Activated B cell treated with CpG ODN at 0.5 μM for 24 hours (primary cell): ENCODE measurements around the gene KASH5. TPM values are rescaled to one million over a fixed set of nuclear protein-coding genes. Genes with fewer than 3 reads are reported as not detected.
A peak's percentile ranks its signal among the peaks of the same experiment; 100 is the strongest.

ENCODE experiments used
- ATAC-seq: fragments of 200-7000 bp; cut with Tn5 transposase; one replicate; pipeline ENCODE4 v1.10.0; 2021; ENCODE audit warnings: low read depth, mild to moderate bottlenecking, moderate library complexity
- CTCF ChIA-PET: fragments of 350-600 bp; sonication (Branson Sonifier 250); formaldehyde crosslinking; loops from one replicate; lab custom pipeline; 2021; ENCODE audit warnings: antibody characterized with exemption; lab: Charles Lee
- POLR2A ChIA-PET: fragments of 350-600 bp; sonication (Branson Sonifier 250); formaldehyde crosslinking; loops from one replicate; lab custom pipeline; 2021; ENCODE audit warnings: antibody characterized with exemption; lab: Charles Lee
- DNase-seq: peaks from one replicate; pipeline ENCODE4 v3.0.0; 2022
- H3K27ac Mint-ChIP-seq: one replicate; pipeline ENCODE4 v1.8.0; 2020; ENCODE audit warnings: mixed read lengths
- H3K27me3 Mint-ChIP-seq: one replicate; pipeline ENCODE4 v1.8.0; 2021; ENCODE audit warnings: mixed read lengths
- H3K36me3 Mint-ChIP-seq: one replicate; pipeline ENCODE4 v1.8.0; 2021; ENCODE audit warnings: low read depth, mixed read lengths
- H3K4me1 Mint-ChIP-seq: one replicate; pipeline ENCODE4 v1.8.0; 2021; ENCODE audit warnings: mixed read lengths
- H3K4me3 Mint-ChIP-seq: one replicate; pipeline ENCODE4 v1.8.0; 2020; ENCODE audit warnings: mild to moderate bottlenecking, mixed read lengths
- H3K9me3 Mint-ChIP-seq: one replicate; pipeline ENCODE4 v1.8.0; 2020; ENCODE audit warnings: mixed read lengths
- intact Hi-C: fragments of 100-400 bp; cut with micrococcal nuclease; formaldehyde crosslinking; loops from one replicate; pipeline ENCODE4 v1.15.1; 2024
- total RNA-seq: library from RNA; stranded (reverse); gene quantifications from 2 replicates; pipeline ENCODE4 v1.2.3, GENCODE V29; 2022
- TF ChIP-seq, protein P1 (sequence below): fragments of 200-600 bp; IDR thresholded peaks from one replicate; pipeline ENCODE4 v1.8.0; 2022; ENCODE audit warnings: antibody characterized with exemption, mild to moderate bottlenecking

KASH5 gene
- total RNA-seq, 1 donor from 2014 or later, result 0.62 TPM

DNA sequence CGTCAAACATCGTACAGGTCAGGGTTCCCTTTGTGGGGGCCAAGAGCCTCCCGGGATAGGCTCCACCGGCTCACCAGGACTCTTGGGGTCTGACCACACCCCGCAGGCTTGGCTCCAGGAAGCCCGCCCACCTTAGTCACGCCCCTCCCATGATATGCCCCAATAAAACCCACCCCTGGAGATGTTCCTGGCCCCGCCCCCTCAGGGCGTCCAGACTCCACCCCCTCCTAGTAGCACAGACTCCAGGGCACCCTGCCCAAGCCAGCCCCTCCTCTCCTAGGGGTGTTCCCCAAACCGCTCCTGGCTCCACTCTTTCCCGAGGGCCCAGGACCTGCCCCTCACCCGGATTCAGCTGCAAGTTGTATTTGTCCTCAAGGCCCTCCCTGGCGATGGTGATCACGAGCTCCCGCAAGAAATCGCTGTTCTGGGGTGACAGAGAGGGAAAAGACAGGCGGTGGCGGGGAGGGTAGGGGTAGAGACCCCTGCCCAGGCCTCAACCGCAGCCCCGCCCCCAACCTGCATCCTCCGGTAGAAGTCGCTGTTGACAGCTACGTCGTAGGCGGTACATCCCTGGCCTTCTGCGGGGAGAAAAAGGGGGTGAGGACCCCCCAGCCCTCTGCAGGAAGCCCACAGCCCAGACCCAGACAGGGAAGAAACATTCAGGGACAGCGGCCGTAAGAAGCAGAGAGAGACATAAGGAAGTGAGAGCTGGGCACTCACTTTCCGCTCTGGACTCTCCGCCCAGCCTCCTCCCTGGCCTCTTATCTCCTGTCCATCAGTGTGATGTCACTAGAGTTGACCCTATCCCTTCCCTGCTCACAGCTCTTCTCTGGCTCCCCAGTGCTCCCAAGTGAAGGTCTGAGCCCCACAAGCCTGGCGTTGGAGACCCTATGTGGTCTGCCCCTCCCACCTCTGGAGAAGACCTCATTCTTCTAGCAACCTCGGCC, 59.7 kb downstream of the KASH5 start:
- ATAC-seq, result no peak
- Mint-ChIP-seq H3K4me3 (no peak overlapping the region), H3K27ac (peak overlapping the region; percentile 35), H3K27me3 (no peaks in the 10 kb centered on the region), H3K4me1 (peaks cover 49% of the 10 kb centered on the region), H3K36me3 (peaks cover 52% of the 10 kb centered on the region), H3K9me3 (no peaks in the 10 kb centered on the region)
- TF ChIP-seq, protein P1, sequence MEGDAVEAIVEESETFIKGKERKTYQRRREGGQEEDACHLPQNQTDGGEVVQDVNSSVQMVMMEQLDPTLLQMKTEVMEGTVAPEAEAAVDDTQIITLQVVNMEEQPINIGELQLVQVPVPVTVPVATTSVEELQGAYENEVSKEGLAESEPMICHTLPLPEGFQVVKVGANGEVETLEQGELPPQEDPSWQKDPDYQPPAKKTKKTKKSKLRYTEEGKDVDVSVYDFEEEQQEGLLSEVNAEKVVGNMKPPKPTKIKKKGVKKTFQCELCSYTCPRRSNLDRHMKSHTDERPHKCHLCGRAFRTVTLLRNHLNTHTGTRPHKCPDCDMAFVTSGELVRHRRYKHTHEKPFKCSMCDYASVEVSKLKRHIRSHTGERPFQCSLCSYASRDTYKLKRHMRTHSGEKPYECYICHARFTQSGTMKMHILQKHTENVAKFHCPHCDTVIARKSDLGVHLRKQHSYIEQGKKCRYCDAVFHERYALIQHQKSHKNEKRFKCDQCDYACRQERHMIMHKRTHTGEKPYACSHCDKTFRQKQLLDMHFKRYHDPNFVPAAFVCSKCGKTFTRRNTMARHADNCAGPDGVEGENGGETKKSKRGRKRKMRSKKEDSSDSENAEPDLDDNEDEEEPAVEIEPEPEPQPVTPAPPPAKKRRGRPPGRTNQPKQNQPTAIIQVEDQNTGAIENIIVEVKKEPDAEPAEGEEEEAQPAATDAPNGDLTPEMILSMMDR, result no peak
- no peak for DNase-seq
- ChIA-PET POLR2A (interaction anchor here (0.9 to 10.9 kb wide), 4 partner anchors 21 to 184 kb away, joined by 3 to 193 read pairs (median 4); partner anchors contain the start of genes FLT3LG and RPS11), CTCF (interaction anchor here (0.6 to 1.3 kb wide), 2 partner anchors 25 to 56 kb away, joined by 3 to 4 read pairs; no protein-coding TSS in a partner anchor)
- intact Hi-C loops, result no loop called here

DNA sequence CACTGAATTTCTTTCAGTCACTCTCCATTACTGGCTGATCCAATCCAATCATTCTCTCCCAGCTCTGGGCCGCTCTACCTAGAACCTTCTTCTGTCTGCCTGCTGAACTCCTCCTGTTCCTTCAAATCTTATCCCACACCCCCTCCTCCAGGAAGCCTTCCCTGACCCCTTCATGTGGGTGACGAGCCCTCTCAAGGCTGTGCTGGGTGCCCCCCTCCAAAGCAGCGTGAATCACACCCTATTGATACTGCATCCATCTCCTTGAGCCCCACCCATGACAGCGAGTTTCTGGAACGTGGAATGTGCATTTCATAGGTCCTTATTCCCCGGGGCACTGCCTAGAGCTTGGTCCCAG, 60.4 kb downstream of the KASH5 start:
- Mint-ChIP-seq H3K27ac (peak overlapping the region; percentile 35), H3K27me3 (no peaks in the 10 kb centered on the region), H3K4me1 (peaks cover 51% of the 10 kb centered on the region), H3K9me3 (no peaks in the 10 kb centered on the region), H3K36me3 (peaks cover 56% of the 10 kb centered on the region), H3K4me3 (no peak overlapping the region)
- intact Hi-C loops, result no loop called here
- TF ChIP-seq, protein P1, result no peak
- CTCF ChIA-PET, result interaction anchor here (0.6 to 1.3 kb wide), 2 partner anchors 24 to 57 kb away, joined by 3 to 4 read pairs; no protein-coding TSS in a partner anchor
- POLR2A ChIA-PET, result interaction anchor here (1.4 to 10.9 kb wide), 3 partner anchors 20 to 57 kb away, joined by 3 to 193 read pairs (median 5); partner anchors contain the start of genes FLT3LG and RPS11
- no peak for DNase-seq
- no peak for ATAC-seq

DNA sequence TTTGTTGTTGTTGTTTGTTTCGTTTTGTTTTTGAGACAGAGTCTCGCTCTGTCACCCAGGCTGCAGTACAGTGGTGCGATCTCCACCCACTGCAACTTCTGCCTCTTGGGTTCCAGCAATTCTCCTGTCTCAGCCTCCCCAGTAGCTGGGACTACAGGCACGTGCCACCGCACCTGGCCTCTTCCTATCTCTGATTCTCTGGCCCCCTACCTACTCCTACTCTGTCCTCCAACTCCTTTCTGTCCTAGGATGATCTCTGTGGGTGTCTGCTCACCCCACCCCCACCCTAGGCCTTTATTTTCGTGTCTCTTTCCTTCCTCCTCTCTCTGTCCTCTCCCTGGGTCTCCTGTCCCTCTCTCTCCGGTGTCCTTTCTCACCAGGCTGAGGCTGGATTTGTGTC, 62.4 kb downstream of the KASH5 start:
- ATAC-seq (no peak), DNase-seq (no peak)
- ChIA-PET POLR2A (interaction anchor here (0.7 to 10.9 kb wide), 4 partner anchors 18 to 934 kb away, joined by 6 to 193 read pairs (median 23); partner anchors contain the start of genes FLT3LG and POLD1), CTCF (interaction anchor here (2.7 kb wide), 1 partner anchor 20 kb away, joined by 14 read pairs; no protein-coding TSS in a partner anchor)
- TF ChIP-seq, protein P1, result no peak
- intact Hi-C loops, result loop anchor here (5.0 to 10.0 kb wide), 6 partner anchors 118 to 877 kb away; partner anchors contain the start of genes AKT1S1, KCNC3, LHB and PPP1R15A
- Mint-ChIP-seq H3K27me3 (no peaks in the 10 kb centered on the region), H3K36me3 (peaks cover 63% of the 10 kb centered on the region), H3K4me1 (peaks cover 55% of the 10 kb centered on the region), H3K4me3 (peak overlapping the region; percentile 97), H3K27ac (peak overlapping the region; percentile 30), H3K9me3 (no peaks in the 10 kb centered on the region)

DNA sequence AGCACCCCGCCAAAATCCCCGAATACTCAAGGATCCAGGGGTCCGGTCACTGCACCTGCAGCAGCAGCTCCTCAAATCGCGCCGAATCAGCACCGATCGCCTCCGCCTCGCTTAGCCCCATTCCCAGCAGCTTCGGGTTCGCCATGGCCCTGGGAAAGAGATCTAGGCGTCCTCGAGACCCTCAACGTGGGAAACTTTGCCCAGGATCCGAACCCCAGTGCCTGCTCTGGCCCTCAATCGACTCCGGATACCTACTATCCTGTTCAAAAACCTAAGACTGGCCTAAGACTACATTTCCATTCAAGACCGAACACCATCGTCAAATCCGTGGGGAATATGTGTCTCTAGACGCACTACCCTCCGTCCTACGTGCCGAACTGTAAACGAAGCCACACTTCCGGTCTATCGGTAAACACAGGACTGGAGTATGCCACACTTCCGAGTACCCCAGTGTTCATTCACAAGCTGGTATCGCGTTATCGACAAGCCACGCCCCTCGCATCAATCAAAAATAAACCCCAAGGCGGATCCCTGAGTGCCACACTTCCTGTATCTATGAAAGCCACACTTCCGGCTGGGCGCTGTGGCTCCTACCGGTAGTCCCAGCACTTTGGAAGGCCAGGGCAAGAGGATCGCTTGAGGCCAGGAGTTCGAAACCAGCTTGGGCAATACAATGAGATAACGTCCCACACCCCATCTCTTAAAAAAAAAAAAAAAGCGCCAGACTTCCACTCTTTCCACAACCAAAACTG, 63.6 kb downstream of the KASH5 start, which contains the start of gene PIH1D1:
Gene PIH1D1, minus strand, starts transcription at position 385 of the 752 bp plus-strand sequence. Its CDS starts 240 bp downstream, at position 145.
- ChIA-PET POLR2A (interaction anchor here (0.5 to 10.9 kb wide), 31 partner anchors 7 to 1285 kb away, joined by 3 to 193 read pairs (median 4); partner anchors contain the start of genes CD37, FLT3LG, NOSIP and PRR12), CTCF (interaction anchor here (0.8 to 2.7 kb wide), 4 partner anchors 8 to 226 kb away, joined by 3 to 14 read pairs (median 4); no protein-coding TSS in a partner anchor)
- H3K27ac Mint-ChIP-seq, result peak within 1 kb of the TSS; percentile 100
- ATAC-seq (peak; percentile 60), DNase-seq (peak; percentile 79)
- H3K4me3 Mint-ChIP-seq, result peak within 1 kb of the TSS; percentile 99
- no peaks in the 10 kb centered on the region for H3K9me3 Mint-ChIP-seq
- TF ChIP-seq, protein P1, result no peak
- peaks cover 66% of the 10 kb centered on the region for H3K36me3 Mint-ChIP-seq
- intact Hi-C loops, result loop anchor here (1.0 to 10.0 kb wide), 10 partner anchors 8 to 876 kb away; partner anchors contain the start of genes AKT1S1, C19orf73, GYS1 and KCNC3
- H3K4me1 Mint-ChIP-seq, result peaks cover 55% of the 10 kb centered on the region
- no peaks in the 10 kb centered on the region for H3K27me3 Mint-ChIP-seq
